Hepatocyte (in vitro differentiated cells): ENCODE measurements around the gene HRH3. TPM values are rescaled to one million over a fixed set of nuclear protein-coding genes. Genes with fewer than 3 reads are reported as not detected.

Experiments used
- DNase-seq: peaks from one replicate; pipeline ENCODE4 v3.0.0-alpha.2; 2016; ENCODE audit warnings: low spot score
- H2AFZ ChIP-seq: fragments of 200-600 bp; sonication (generic); 2 replicates; pipeline ENCODE4 v1.6.0; 2016; ENCODE audit warnings: antibody characterized with exemption, mild to moderate bottlenecking
- H3K27ac ChIP-seq: fragments of 200-600 bp; sonication (generic); 2 replicates; pipeline ENCODE4 v1.5.1; 2016; ENCODE audit warnings: mild to moderate bottlenecking
- H3K27me3 ChIP-seq: fragments of 200-600 bp; sonication (generic); 2 replicates; pipeline ENCODE4 v1.6.1; 2016
- H3K36me3 ChIP-seq: fragments of 200-600 bp; sonication (generic); replicated peaks from 2 replicates; pipeline ENCODE4 v1.5.1; 2016; ENCODE audit warnings: low read depth; ENCODE audit not compliant: insufficient read depth
- H3K4me1 ChIP-seq: fragments of 200-600 bp; sonication (generic); 2 replicates; pipeline ENCODE4 v1.5.1; 2016; ENCODE audit warnings: mild to moderate bottlenecking, moderate library complexity; ENCODE audit not compliant: insufficient read depth
- H3K4me2 ChIP-seq: fragments of 200-600 bp; sonication (generic); 2 replicates; pipeline ENCODE4 v1.6.0; 2016
- H3K4me3 ChIP-seq: fragments of 200-600 bp; sonication (generic); 2 replicates; pipeline ENCODE4 v1.5.1; 2016; ENCODE audit warnings: mild to moderate bottlenecking
- H3K79me2 ChIP-seq: fragments of 200-600 bp; sonication (generic); 2 replicates; pipeline ENCODE4 v1.6.0; 2017; ENCODE audit warnings: mild to moderate bottlenecking
- H3K9me2 ChIP-seq: fragments of 200-600 bp; sonication (generic); replicated peaks from 2 replicates; pipeline ENCODE4 v1.6.0; 2017; ENCODE audit warnings: mild to moderate bottlenecking; ENCODE audit not compliant: insufficient read depth
- H3K9me3 ChIP-seq: fragments of 200-600 bp; sonication (generic); 2 replicates; pipeline ENCODE4 v1.5.1; 2016; ENCODE audit warnings: low read depth, mild to moderate bottlenecking
- H4K20me1 ChIP-seq: fragments of 200-600 bp; sonication (generic); 2 replicates; pipeline ENCODE4 v1.6.0; 2016; ENCODE audit warnings: mild to moderate bottlenecking; ENCODE audit not compliant: insufficient read depth, poor library complexity, severe bottlenecking
- CTCF ChIP-seq: fragments of 200-600 bp; sonication (generic); IDR thresholded peaks from 2 replicates; pipeline ENCODE4 v1.5.1; 2016; ENCODE audit warnings: antibody characterized with exemption, mild to moderate bottlenecking; ENCODE audit not compliant: poor library complexity
- EZH2 ChIP-seq: fragments of 200-600 bp; sonication (generic); IDR thresholded peaks from 2 replicates; pipeline ENCODE4 v1.6.1; 2016; ENCODE audit warnings: antibody characterized with exemption, mild to moderate bottlenecking, borderline replicate concordance
- EZH2phosphoT487 ChIP-seq: fragments of 200-600 bp; sonication (generic); IDR thresholded peaks from one replicate; pipeline ENCODE4 v1.6.1; 2018; ENCODE audit warnings: antibody characterized with exemption, mild to moderate bottlenecking, low read depth, moderate library complexity; ENCODE audit not compliant: unreplicated experiment, severe bottlenecking
- WGBS: methylation state at CpG from one replicate; pipeline ENCODE4 v1.1.6; 2016; ENCODE audit warnings: low lambda C conversion rate; ENCODE audit errors: missing lambda C conversion rate; 5-methylcytosine and 5-hydroxymethylcytosine counted together
- polyA plus RNA-seq: library from polyadenylated mRNA; unstranded; fragments of >200 nt; fragmentation: Nextera tagmentation; extraction: Ambion mirVana; gene quantifications from 2 replicates; pipeline ENCODE4 v1.2.1, GENCODE V29; 2016
- total RNA-seq: library from RNA; depleted of rRNA; stranded (reverse); fragments of >200 nt; gene quantifications from 2 replicates; pipeline ENCODE4 v1.2.3, GENCODE V29; 2014

The HRH3 gene
- total and polyA plus RNA-seq, 2 experiments from 2014 or later = not detected

GRCh38 chr20:62196286-62196685 is 23.8 kb downstream of the HRH3 start:
- no peak for TF ChIP-seq CTCF
- no peak for TF ChIP-seq EZH2
- no peak for TF ChIP-seq EZH2phosphoT487
- WGBS = 95% methylated on average over 10 of the region's 10 CpGs

GRCh38 chr20:62195736-62196135 is 24.3 kb downstream of the HRH3 start:
- Histone ChIP-seq H3K4me1 (no peaks in the 10 kb centered on the region), H3K4me3 (no peak overlapping the region), H3K9me3 (no peaks in the 10 kb centered on the region), H3K9me2 (no peaks in the 10 kb centered on the region), H3K27ac (no peak overlapping the region), H3K36me3 (no peaks in the 10 kb centered on the region), H3K4me2 (no peak overlapping the region), H3K27me3 (no peaks in the 10 kb centered on the region), H3K79me2 (peaks cover 3% of the 10 kb centered on the region), H2AFZ (no peak overlapping the region), H4K20me1 (no peaks in the 10 kb centered on the region)
- DNase-seq = no peak
- TF ChIP-seq EZH2phosphoT487 (no peak), CTCF (no peak), EZH2 (no peak)
- WGBS = 95% methylated on average over 10 of the region's 10 CpGs

More at GRCh38 chr20:62196286-62196685, 23.8 kb downstream of the HRH3 start:
- no peaks in the 10 kb centered on the region for H3K4me1 ChIP-seq
- H3K27me3 ChIP-seq = no peaks in the 10 kb centered on the region
- H3K27ac ChIP-seq = no peak overlapping the region
- H3K4me2 ChIP-seq = no peak overlapping the region
- no peak overlapping the region for H2AFZ ChIP-seq
- H3K79me2 ChIP-seq = peaks cover under 1% of the 10 kb centered on the region
- H3K36me3 ChIP-seq = no peaks in the 10 kb centered on the region
- no peak for DNase-seq
- no peaks in the 10 kb centered on the region for H4K20me1 ChIP-seq
- H3K4me3 ChIP-seq = no peak overlapping the region
- H3K9me2 ChIP-seq = no peaks in the 10 kb centered on the region
- H3K9me3 ChIP-seq = no peaks in the 10 kb centered on the region

- Histone ChIP-seq H2AFZ (no peak overlapping the region), H3K9me3 (no peaks in the 10 kb centered on the region), H4K20me1 (no peaks in the 10 kb centered on the region), H3K4me1 (no peaks in the 10 kb centered on the region), H3K79me2 (peaks cover 9% of the 10 kb centered on the region), H3K36me3 (no peaks in the 10 kb centered on the region), H3K9me2 (no peaks in the 10 kb centered on the region), H3K4me2 (no peak overlapping the region), H3K27ac (no peak overlapping the region), H3K4me3 (no peak overlapping the region), H3K27me3 (no peaks in the 10 kb centered on the region)
- WGBS = 87% methylated on average over 8 of the region's 8 CpGs
- TF ChIP-seq EZH2 = no peak
- TF ChIP-seq CTCF = no peak
- no peak for TF ChIP-seq EZH2phosphoT487
- no peak for DNase-seq
Observed at GRCh38 chr20:62195075-62195405, 25.0 kb downstream of the HRH3 start.
